ENCODE data around the gene MT1H. TPM values are rescaled to one million over a fixed set of nuclear protein-coding genes. Genes with fewer than 3 reads are reported as not detected.

MT1H gene
- total and polyA plus RNA-seq, 9 of the 15 experiments (the other 6 are each of a cell fraction or from before 2014, with no cell fraction given): 0.13 to 0.37 TPM; not detected in 7

GRCh38 chr16:56632156-56632847 lies 37.3 kb upstream of the MT1H start, which contains the start of gene MT1M:
Gene MT1M, plus strand, starts transcription at chr16:56632659. Its CDS starts 73 bp downstream, at chr16:56632732.
- H3K9me1 ChIP-seq (ENCODE audit: control insufficient read depth, insufficient read depth, low read length): no peaks in the 10 kb centered on the region
- peaks cover 38 to 70% of the 10 kb centered on the region in 2 experiments; a peak in 4 of 5 replicates for H3K27me3 ChIP-seq (ENCODE audit: control insufficient read depth in 2 of 2, insufficient read depth in 2 of 2, low read length in 2 of 2)
- no peak within 1 kb of the TSS for H3K4me3 ChIP-seq
- no peak within 1 kb of the TSS for H3K27ac ChIP-seq (ENCODE audit: extremely low read depth, low read depth, low read length)
- no peaks in the 10 kb centered on the region for H3K9me3 ChIP-seq (replicated peaks; ENCODE audit: control insufficient read depth, insufficient read depth, low read depth, low read length)
- WGBS (ENCODE audit: insufficient coverage, low coverage, missing lambda C conversion rate): 17% methylated on average over 21 of the region's 61 CpGs
- no peak for FAIRE-seq
- 0 out of 2 replicates have a peak, but pooled peaks cover 3% of the 10 kb centered on the region for H4K20me1 ChIP-seq (replicated peaks; ENCODE audit: control insufficient read depth, insufficient read depth, low read length)
- no peak for DNase-seq (ENCODE audit: extremely low read depth in 1 of 4, low spot score in 3 of 4)
- CTCF ChIA-PET (ENCODE audit: low intra/inter-chr PET ratio): no interaction called here
- H3K36me3 ChIP-seq (ENCODE audit: control insufficient read depth, insufficient read depth, low read length): no peaks in the 10 kb centered on the region
- in situ Hi-C loops (cut with MboI) (no loop called here), intact Hi-C loops (cut with micrococcal nuclease) (no loop called here)
- no peaks in the 10 kb centered on the region for H3K79me2 ChIP-seq (ENCODE audit: control insufficient read depth, insufficient read depth, low read length)
- POLR2A ChIA-PET: no interaction called here
- BruUV-seq (replicated peaks): no TSS peak
- no peak within 1 kb of the TSS for H3K9ac ChIP-seq (ENCODE audit: insufficient read depth in 1 of 2, low read depth in 2 of 2, low read length in 2 of 2)
- no peak within 1 kb of the TSS for H2AFZ ChIP-seq (ENCODE audit: low read depth, low read length)
- peaks cover 0 to 15% of the 10 kb centered on the region in 2 experiments; a peak in 2 of 5 replicates for H3K4me1 ChIP-seq (replicated peaks in 1 of 2; ENCODE audit: control insufficient read depth in 2 of 2, insufficient read depth in 2 of 2, low read length in 2 of 2)
- no peak for ATAC-seq
- no peak within 1 kb of the TSS for H3K4me2 ChIP-seq (ENCODE audit: insufficient read depth, low read length)
- TF ChIP-seq ATF4 (CRISPR knock-in tag; IDR thresholded peaks at IDR 0.05) (no peak), CBX3 (IDR thresholded peaks at IDR 0.05; ENCODE audit: borderline replicate concordance in 1 of 2, low read length in 2 of 2) (no peak), FOXK2 (conservative IDR thresholded peaks at IDR 0.05 in 1 of 2, IDR thresholded peaks at IDR 0.05 in 1 of 2; ENCODE audit: low read depth in 2 of 2) (no peak), NFE2 (IDR thresholded peaks at IDR 0.05; ENCODE audit: low read depth) (no peak), STAT5B (CRISPR knock-in tag; IDR thresholded peaks at IDR 0.05) (no peak), NCOA2 (IDR thresholded peaks at IDR 0.05; ENCODE audit: partially characterized antibody in 2 of 2) (no peak), THRAP3 (IDR thresholded peaks at IDR 0.05; ENCODE audit: borderline replicate concordance) (no peak), ZNF511 (CRISPR knock-in tag; IDR thresholded peaks at IDR 0.05) (no peak), PRMT5 (CRISPR knock-in tag; IDR thresholded peaks at IDR 0.05) (no peak), ZBTB33 (CRISPR knock-in tag; IDR thresholded peaks at IDR 0.05) (no peak), RBM14 (IDR thresholded peaks at IDR 0.05; ENCODE audit: borderline replicate concordance, insufficient read depth, low read depth, low read length) (no peak), PTBP1 (IDR thresholded peaks at IDR 0.05; ENCODE audit: low read depth, low read length) (no peak), SFPQ (IDR thresholded peaks at IDR 0.05; ENCODE audit: low read depth, low read length) (no peak), MTA1 (IDR thresholded peaks at IDR 0.05; ENCODE audit: borderline replicate concordance) (no peak), SRF (CRISPR knock-in tag; IDR thresholded peaks at IDR 0.05) (no peak)

Data from K562 (cell line).